Caco-2 (cell line): ENCODE measurements around the gene SMG7. TPM values are rescaled to one million over a fixed set of nuclear protein-coding genes. Genes with fewer than 3 reads are reported as not detected.

Experiments
- BruUV-seq: library from RNA; stranded (reverse); fragments of 400-500 nt; replicated peaks from 2 replicates; lab custom pipeline; 2021; lab: Mats Ljungman, UMichigan
- CTCF ChIA-PET: fragments of 300-600 bp; sonication (Branson Sonifier 250); formaldehyde crosslinking; loops from one replicate; lab custom pipeline; 2022; ENCODE audit warnings: antibody characterized with exemption; lab: Charles Lee
- POLR2A ChIA-PET: fragments of 300-600 bp; sonication (Branson Sonifier 250); formaldehyde crosslinking; loops from one replicate; lab custom pipeline; 2022; ENCODE audit warnings: antibody characterized with exemption; lab: Charles Lee
- DNase-seq, 2 experiments: peaks; one replicate each; pipeline versions ENCODE4 v3.0.0 to v3.0.0-alpha.2; 2020 to 2022
- H3K27me3 ChIP-seq: replicated peaks from 2 replicates; pipeline ENCODE4 v1.6.0; 2011; ENCODE audit warnings: low read length; ENCODE audit not compliant: control insufficient read depth, insufficient read depth
- H3K36me3 ChIP-seq: 2 replicates; pipeline ENCODE4 v1.5.1; 2011; ENCODE audit warnings: low read length; ENCODE audit not compliant: control insufficient read depth, insufficient read depth
- H3K4me1 ChIP-seq: fragments of 250-450 bp; sonication (Bioruptor Pico); 2 replicates; pipeline ENCODE4 v1.5.1; 2020; ENCODE audit warnings: mild to moderate bottlenecking
- H3K4me3 ChIP-seq: 2 replicates; pipeline ENCODE4 v1.5.1; 2011; ENCODE audit warnings: low read depth, mild to moderate bottlenecking, control low read depth, low read length
- H3K9me3 ChIP-seq: fragments of 250-450 bp; sonication (Bioruptor Pico); 2 replicates; pipeline ENCODE4 v1.5.1; 2020; ENCODE audit warnings: mild to moderate bottlenecking, moderate library complexity
- H3K27ac Mint-ChIP-seq: one replicate; pipeline ENCODE4 v1.8.0; 2022; ENCODE audit warnings: mixed read lengths; ENCODE audit not compliant: unreplicated experiment
- H3K27me3 Mint-ChIP-seq: one replicate; pipeline ENCODE4 v1.8.0; 2022; ENCODE audit warnings: mixed read lengths; ENCODE audit not compliant: insufficient read depth, unreplicated experiment
- H3K36me3 Mint-ChIP-seq: one replicate; pipeline ENCODE4 v1.8.0; 2022; ENCODE audit warnings: mild to moderate bottlenecking, mixed read lengths; ENCODE audit not compliant: insufficient read depth, unreplicated experiment
- H3K4me1 Mint-ChIP-seq: one replicate; pipeline ENCODE4 v1.8.0; 2022; ENCODE audit warnings: low read depth, mixed read lengths; ENCODE audit not compliant: unreplicated experiment
- H3K4me3 Mint-ChIP-seq: one replicate; pipeline ENCODE4 v1.8.0; 2022; ENCODE audit warnings: mild to moderate bottlenecking, moderate library complexity, mixed read lengths; ENCODE audit not compliant: unreplicated experiment
- H3K9me3 Mint-ChIP-seq: one replicate; pipeline ENCODE4 v1.8.0; 2022; ENCODE audit warnings: mixed read lengths; ENCODE audit not compliant: unreplicated experiment
- intact Hi-C: fragments of 100-400 bp; cut with micrococcal nuclease; formaldehyde crosslinking; loops from one replicate; pipeline ENCODE4 v1.10.0; 2022; ENCODE audit not compliant: unreplicated experiment
- total RNA-seq: library from RNA; stranded (reverse); gene quantifications from 2 replicates; pipeline ENCODE4 v1.2.3, GENCODE V29; 2022
- TF ChIP-seq, protein P1 (sequence below), 2 experiments: fragments of 200-600 bp in 1 of 2; IDR thresholded peaks; 1 replicate in 1 of 2; 2 replicates in 1 of 2; pipeline versions ENCODE4 v1.5.1 to v1.8.0; 2011 to 2022; ENCODE audit warnings: antibody characterized with exemption in 1 of 2, control low read depth in 1 of 2, inconsistent platforms in 1 of 2, low read depth in 1 of 2, low read length in 1 of 2, mild to moderate bottlenecking in 1 of 2, moderate library complexity in 1 of 2; ENCODE audit not compliant: insufficient read depth in 1 of 2, severe bottlenecking in 1 of 2, unreplicated experiment in 1 of 2

Gene SMG7
- total RNA-seq, 1 experiment from 2014 or later: 57.8 TPM

DNA sequence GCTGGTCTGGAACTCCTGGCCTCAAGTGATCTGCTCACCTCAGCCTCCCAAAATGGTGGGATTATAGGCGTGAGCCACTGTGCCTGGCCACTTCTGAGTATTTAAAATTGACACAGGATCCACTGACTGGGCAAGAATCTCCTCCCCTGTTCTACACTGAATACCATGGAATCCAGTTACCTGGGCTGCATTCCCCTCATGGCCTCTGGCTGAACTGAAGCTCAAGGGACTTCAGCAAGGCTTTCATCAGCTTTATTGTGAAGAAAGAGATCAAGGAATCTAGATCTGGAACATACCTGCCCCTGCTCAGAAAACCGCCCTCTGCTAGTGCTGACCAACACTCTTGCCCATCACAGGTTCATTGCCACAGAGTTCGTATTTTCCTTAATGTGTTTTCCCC is 97.5 kb downstream of the SMG7 start:
- H3K36me3 ChIP-seq: no peaks in the 10 kb centered on the region
- no peaks in the 10 kb centered on the region for H3K27me3 ChIP-seq
- Mint-ChIP-seq H3K4me3 (no peak overlapping the region), H3K9me3 (no peaks in the 10 kb centered on the region), H3K36me3 (peaks cover 18% of the 10 kb centered on the region), H3K27me3 (no peaks in the 10 kb centered on the region), H3K4me1 (peaks cover 8% of the 10 kb centered on the region), H3K27ac (no peak overlapping the region)
- H3K4me1 ChIP-seq: peaks cover 11% of the 10 kb centered on the region
- BruUV-seq: no TSS peak
- ChIA-PET POLR2A (no interaction called here), CTCF (interaction anchor here (0.8 kb wide), 1 partner anchor 39 kb away, joined by 3 read pairs; no protein-coding TSS in a partner anchor)
- no peak overlapping the region for H3K4me3 ChIP-seq
- intact Hi-C loops: no loop called here
- H3K9me3 ChIP-seq: no peaks in the 10 kb centered on the region
- TF ChIP-seq, protein P1, sequence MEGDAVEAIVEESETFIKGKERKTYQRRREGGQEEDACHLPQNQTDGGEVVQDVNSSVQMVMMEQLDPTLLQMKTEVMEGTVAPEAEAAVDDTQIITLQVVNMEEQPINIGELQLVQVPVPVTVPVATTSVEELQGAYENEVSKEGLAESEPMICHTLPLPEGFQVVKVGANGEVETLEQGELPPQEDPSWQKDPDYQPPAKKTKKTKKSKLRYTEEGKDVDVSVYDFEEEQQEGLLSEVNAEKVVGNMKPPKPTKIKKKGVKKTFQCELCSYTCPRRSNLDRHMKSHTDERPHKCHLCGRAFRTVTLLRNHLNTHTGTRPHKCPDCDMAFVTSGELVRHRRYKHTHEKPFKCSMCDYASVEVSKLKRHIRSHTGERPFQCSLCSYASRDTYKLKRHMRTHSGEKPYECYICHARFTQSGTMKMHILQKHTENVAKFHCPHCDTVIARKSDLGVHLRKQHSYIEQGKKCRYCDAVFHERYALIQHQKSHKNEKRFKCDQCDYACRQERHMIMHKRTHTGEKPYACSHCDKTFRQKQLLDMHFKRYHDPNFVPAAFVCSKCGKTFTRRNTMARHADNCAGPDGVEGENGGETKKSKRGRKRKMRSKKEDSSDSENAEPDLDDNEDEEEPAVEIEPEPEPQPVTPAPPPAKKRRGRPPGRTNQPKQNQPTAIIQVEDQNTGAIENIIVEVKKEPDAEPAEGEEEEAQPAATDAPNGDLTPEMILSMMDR (IDR thresholded peaks at IDR 0.05; ENCODE audit: insufficient read depth in 1 of 2, low read depth in 1 of 2, low read length in 1 of 2, severe bottlenecking in 1 of 2, unreplicated experiment in 1 of 2): no peak
- DNase-seq: no peak

DNA sequence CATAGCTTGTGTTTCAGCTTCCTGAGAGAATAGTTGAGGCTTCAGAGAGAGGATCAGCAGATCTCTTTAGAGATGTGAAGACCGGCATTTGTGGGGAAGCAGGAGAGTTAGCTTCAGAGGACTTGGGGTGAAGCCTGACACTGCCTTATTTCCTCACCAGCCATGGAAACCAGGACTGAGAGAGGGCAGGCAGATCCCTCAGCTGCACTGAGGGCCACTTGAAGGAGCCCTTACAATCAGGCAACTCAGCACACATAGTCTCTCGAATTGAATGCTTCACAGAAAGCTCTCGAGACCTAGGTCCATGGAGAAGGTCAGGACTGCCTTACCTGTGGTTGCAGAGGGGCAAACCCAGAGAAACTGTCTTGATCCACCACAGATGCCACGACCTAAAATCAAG is 98.2 kb downstream of the SMG7 start:
- intact Hi-C loops: no loop called here
- Mint-ChIP-seq H3K27me3 (no peaks in the 10 kb centered on the region), H3K4me1 (peaks cover 8% of the 10 kb centered on the region), H3K36me3 (peaks cover 18% of the 10 kb centered on the region), H3K4me3 (no peak overlapping the region), H3K9me3 (no peaks in the 10 kb centered on the region), H3K27ac (no peak overlapping the region)
- TF ChIP-seq, protein P1 (IDR thresholded peaks at IDR 0.05; ENCODE audit: insufficient read depth in 1 of 2, low read depth in 1 of 2, low read length in 1 of 2, severe bottlenecking in 1 of 2, unreplicated experiment in 1 of 2): no peak
- no peaks in the 10 kb centered on the region for H3K36me3 ChIP-seq
- no peaks in the 10 kb centered on the region for H3K27me3 ChIP-seq
- ChIA-PET POLR2A (no interaction called here), CTCF (no interaction called here)
- no peak for DNase-seq
- no peak overlapping the region for H3K4me3 ChIP-seq
- H3K4me1 ChIP-seq: peaks cover 11% of the 10 kb centered on the region
- no TSS peak for BruUV-seq
- no peaks in the 10 kb centered on the region for H3K9me3 ChIP-seq

DNA sequence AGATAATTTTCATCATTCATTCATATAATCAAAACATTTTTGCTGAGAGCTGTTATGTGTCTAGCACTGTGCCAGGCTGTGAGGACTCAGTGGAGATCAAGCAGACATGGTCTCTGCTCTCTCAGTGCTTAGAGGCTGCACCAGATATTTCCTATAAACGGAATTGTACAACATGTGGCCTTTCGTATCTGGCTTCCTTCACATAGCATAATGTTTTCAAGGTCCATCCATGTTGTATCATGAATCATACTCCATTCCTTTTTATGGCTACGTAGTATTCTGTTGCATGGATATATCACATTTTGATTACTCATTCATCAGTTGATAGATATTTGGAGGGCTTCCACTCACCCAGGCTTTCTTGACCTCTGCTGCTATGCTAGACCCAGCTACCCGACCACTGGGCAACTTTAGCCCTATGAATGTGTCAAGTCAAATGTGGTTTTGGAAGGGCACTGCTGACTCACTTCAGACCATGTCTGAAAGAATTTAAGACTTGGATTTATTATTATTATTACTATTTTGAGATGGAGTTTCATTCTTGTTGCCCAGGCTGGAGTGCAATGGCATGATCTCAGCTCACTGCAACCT is 99.5 kb downstream of the SMG7 start:
- no peak overlapping the region for H3K4me3 Mint-ChIP-seq
- Histone ChIP-seq H3K4me3 (no peak overlapping the region), H3K27me3 (no peaks in the 10 kb centered on the region), H3K9me3 (no peaks in the 10 kb centered on the region), H3K4me1 (peaks cover 11% of the 10 kb centered on the region), H3K36me3 (no peaks in the 10 kb centered on the region)
- H3K4me1 Mint-ChIP-seq: peaks cover 8% of the 10 kb centered on the region
- TF ChIP-seq, protein P1 (IDR thresholded peaks at IDR 0.05; ENCODE audit: insufficient read depth in 1 of 2, low read depth in 1 of 2, low read length in 1 of 2, severe bottlenecking in 1 of 2, unreplicated experiment in 1 of 2): no peak
- intact Hi-C loops: no loop called here
- POLR2A ChIA-PET: no interaction called here
- H3K9me3 Mint-ChIP-seq: no peaks in the 10 kb centered on the region
- peaks cover 18% of the 10 kb centered on the region for H3K36me3 Mint-ChIP-seq
- H3K27ac Mint-ChIP-seq: no peak overlapping the region
- CTCF ChIA-PET: no interaction called here
- no TSS peak for BruUV-seq
- DNase-seq: no peak
- no peaks in the 10 kb centered on the region for H3K27me3 Mint-ChIP-seq
